HAP-1 (cell line): Measurements from ENCODE around the gene CAMK1D.

Experiments
- DNase-seq, 2 experiments: peaks; one replicate each; pipeline ENCODE4 v3.0.0-alpha.2; 2016 to 2020; ENCODE audit warnings: low spot score in 2 of 2
- H3K27me3 ChIP-seq: fragments of 250-450 bp; sonication (Bioruptor Pico); 2 replicates; pipeline ENCODE4 v1.5.1; 2020; ENCODE audit warnings: low read depth, mild to moderate bottlenecking, moderate library complexity
- H3K36me3 ChIP-seq: fragments of 250-450 bp; sonication (Bioruptor Pico); replicated peaks from 2 replicates; pipeline ENCODE4 v1.5.1; 2020; ENCODE audit warnings: mild to moderate bottlenecking
- H3K4me1 ChIP-seq: fragments of 250-450 bp; sonication (Bioruptor Pico); 2 replicates; pipeline ENCODE4 v1.5.1; 2020; ENCODE audit warnings: mild to moderate bottlenecking
- H3K4me3 ChIP-seq: fragments of 250-450 bp; sonication (Bioruptor Pico); 2 replicates; pipeline ENCODE4 v1.5.1; 2020; ENCODE audit warnings: mild to moderate bottlenecking, moderate library complexity
- H3K9me3 ChIP-seq: fragments of 250-450 bp; sonication (Bioruptor Pico); 2 replicates; pipeline ENCODE4 v1.5.1; 2020; ENCODE audit warnings: mild to moderate bottlenecking, moderate library complexity
- in situ Hi-C: fragments of 300-500 bp; cut with MboI; formaldehyde crosslinking; loops from 3 replicates; pipeline ENCODE4 v1.14.3; 2020; ENCODE audit warnings: low sequenced_read_pairs, inconsistent platforms, mixed read lengths

The CAMK1D gene

GRCh38 chr10:12409161-12409560 lies 59.8 kb downstream of the CAMK1D start:
- DNase-seq: no peak
- Histone ChIP-seq H3K4me3 (no peak overlapping the region), H3K9me3 (no peaks in the 10 kb centered on the region), H3K27me3 (no peaks in the 10 kb centered on the region), H3K36me3 (no peaks in the 10 kb centered on the region), H3K4me1 (no peaks in the 10 kb centered on the region)
- in situ Hi-C loops: no loop called here

- no peaks in the 10 kb centered on the region for H3K27me3 ChIP-seq
- H3K9me3 ChIP-seq: no peaks in the 10 kb centered on the region
- H3K4me3 ChIP-seq: no peak overlapping the region
- DNase-seq: no peak
- in situ Hi-C loops: no loop called here
- H3K36me3 ChIP-seq: no peaks in the 10 kb centered on the region
- no peaks in the 10 kb centered on the region for H3K4me1 ChIP-seq
These were observed 60.3 kb downstream of the CAMK1D start for GRCh38 chr10:12409613-12410012.

GRCh38 chr10:12412666-12413368 lies 63.5 kb downstream of the CAMK1D start:
- DNase-seq: no peak
- H3K36me3 ChIP-seq: no peaks in the 10 kb centered on the region
- H3K9me3 ChIP-seq: no peaks in the 10 kb centered on the region
- H3K27me3 ChIP-seq: no peaks in the 10 kb centered on the region
- H3K4me3 ChIP-seq: no peak overlapping the region
- H3K4me1 ChIP-seq: no peaks in the 10 kb centered on the region
- in situ Hi-C loops: no loop called here

- Histone ChIP-seq H3K27me3 (no peaks in the 10 kb centered on the region), H3K4me3 (no peak overlapping the region), H3K36me3 (no peaks in the 10 kb centered on the region), H3K4me1 (no peaks in the 10 kb centered on the region), H3K9me3 (no peaks in the 10 kb centered on the region)
- in situ Hi-C loops: no loop called here
- no peak for DNase-seq
These were observed 64.0 kb downstream of the CAMK1D start for GRCh38 chr10:12413369-12413711.

- in situ Hi-C loops: no loop called here
- Histone ChIP-seq H3K9me3 (no peaks in the 10 kb centered on the region), H3K4me1 (no peaks in the 10 kb centered on the region), H3K27me3 (no peaks in the 10 kb centered on the region), H3K4me3 (no peak overlapping the region), H3K36me3 (no peaks in the 10 kb centered on the region)
- no peak for DNase-seq
These were observed 65.1 kb downstream of the CAMK1D start for GRCh38 chr10:12414278-12414989.

- DNase-seq: no peak
- no peaks in the 10 kb centered on the region for H3K4me1 ChIP-seq
- H3K27me3 ChIP-seq: no peaks in the 10 kb centered on the region
- in situ Hi-C loops: no loop called here
- H3K9me3 ChIP-seq: no peaks in the 10 kb centered on the region
- H3K36me3 ChIP-seq: no peaks in the 10 kb centered on the region
- no peak overlapping the region for H3K4me3 ChIP-seq
These were observed 67.2 kb downstream of the CAMK1D start for GRCh38 chr10:12416344-12417050.

- no peaks in the 10 kb centered on the region for H3K27me3 ChIP-seq
- H3K4me1 ChIP-seq: no peaks in the 10 kb centered on the region
- H3K9me3 ChIP-seq: no peaks in the 10 kb centered on the region
- H3K36me3 ChIP-seq: no peaks in the 10 kb centered on the region
- no peak for DNase-seq
- H3K4me3 ChIP-seq: no peak overlapping the region
- in situ Hi-C loops: no loop called here
These were observed 68.0 kb downstream of the CAMK1D start for GRCh38 chr10:12417331-12417730.

- in situ Hi-C loops: no loop called here
- Histone ChIP-seq H3K27me3 (no peaks in the 10 kb centered on the region), H3K36me3 (no peaks in the 10 kb centered on the region), H3K4me1 (no peaks in the 10 kb centered on the region), H3K4me3 (no peak overlapping the region), H3K9me3 (no peaks in the 10 kb centered on the region)
- no peak for DNase-seq
These were observed 68.7 kb downstream of the CAMK1D start for GRCh38 chr10:12418000-12418399.

GRCh38 chr10:12418725-12419261 lies 69.4 kb downstream of the CAMK1D start:
- no peak for DNase-seq
- no peaks in the 10 kb centered on the region for H3K36me3 ChIP-seq
- H3K27me3 ChIP-seq: no peaks in the 10 kb centered on the region
- no peak overlapping the region for H3K4me3 ChIP-seq
- in situ Hi-C loops: no loop called here
- H3K4me1 ChIP-seq: no peaks in the 10 kb centered on the region
- H3K9me3 ChIP-seq: no peaks in the 10 kb centered on the region

GRCh38 chr10:12419262-12419847 lies 70.0 kb downstream of the CAMK1D start:
- H3K4me3 ChIP-seq: no peak overlapping the region
- H3K27me3 ChIP-seq: no peaks in the 10 kb centered on the region
- H3K36me3 ChIP-seq: no peaks in the 10 kb centered on the region
- H3K9me3 ChIP-seq: no peaks in the 10 kb centered on the region
- DNase-seq: no peak
- no peaks in the 10 kb centered on the region for H3K4me1 ChIP-seq
- in situ Hi-C loops: no loop called here

- no peak for DNase-seq
- in situ Hi-C loops: no loop called here
- H3K4me3 ChIP-seq: no peak overlapping the region
- H3K9me3 ChIP-seq: no peaks in the 10 kb centered on the region
- H3K4me1 ChIP-seq: no peaks in the 10 kb centered on the region
- H3K27me3 ChIP-seq: no peaks in the 10 kb centered on the region
- H3K36me3 ChIP-seq: no peaks in the 10 kb centered on the region
These were observed 71.3 kb downstream of the CAMK1D start for GRCh38 chr10:12420530-12421120.

GRCh38 chr10:12422189-12422588 lies 72.8 kb downstream of the CAMK1D start:
- DNase-seq: no peak
- H3K4me1 ChIP-seq: no peaks in the 10 kb centered on the region
- H3K9me3 ChIP-seq: no peaks in the 10 kb centered on the region
- no peak overlapping the region for H3K4me3 ChIP-seq
- in situ Hi-C loops: no loop called here
- no peaks in the 10 kb centered on the region for H3K36me3 ChIP-seq
- H3K27me3 ChIP-seq: no peaks in the 10 kb centered on the region

- H3K27me3 ChIP-seq: no peaks in the 10 kb centered on the region
- H3K9me3 ChIP-seq: no peaks in the 10 kb centered on the region
- no peak overlapping the region for H3K4me3 ChIP-seq
- in situ Hi-C loops: no loop called here
- no peaks in the 10 kb centered on the region for H3K4me1 ChIP-seq
- no peak for DNase-seq
- no peaks in the 10 kb centered on the region for H3K36me3 ChIP-seq
These were observed 74.5 kb downstream of the CAMK1D start for GRCh38 chr10:12423896-12424295.
